Loucy (cell line): ENCODE data around the gene NRIP2.

Experiments used
- H2AFZ ChIP-seq: fragments of 200-600 bp; sonication (generic); 2 replicates; pipeline ENCODE4 v1.6.0; 2016; ENCODE audit warnings: antibody characterized with exemption, mild to moderate bottlenecking, low read length, moderate library complexity
- H3F3A ChIP-seq: fragments of 200-600 bp; 2 replicates; pipeline ENCODE4 v1.6.0; 2016; ENCODE audit warnings: antibody characterized with exemption, low read depth, mild to moderate bottlenecking
- H3K27me3 ChIP-seq: fragments of 200-600 bp; sonication (generic); 2 replicates; pipeline ENCODE4 v1.6.1; 2014; ENCODE audit warnings: low read length, mild to moderate bottlenecking; ENCODE audit not compliant: insufficient read depth, poor library complexity, severe bottlenecking
- H3K36me3 ChIP-seq: fragments of 200-600 bp; sonication (generic); 2 replicates; pipeline ENCODE4 v1.6.1; 2016; ENCODE audit warnings: low read length; ENCODE audit not compliant: insufficient read depth
- H3K4me1 ChIP-seq: fragments of 200-600 bp; sonication (generic); 2 replicates; pipeline ENCODE4 v1.5.1; 2014; ENCODE audit warnings: low read length, mild to moderate bottlenecking; ENCODE audit not compliant: insufficient read depth, poor library complexity, severe bottlenecking
- H3K4me2 ChIP-seq: fragments of 200-600 bp; sonication (generic); 2 replicates; pipeline ENCODE4 v1.6.0; 2014; ENCODE audit warnings: antibody characterized with exemption, low read length, low read depth, mild to moderate bottlenecking; ENCODE audit not compliant: poor library complexity, severe bottlenecking
- H3K4me3 ChIP-seq: fragments of 200-600 bp; sonication (generic); 2 replicates; pipeline ENCODE4 v1.5.1; 2014; ENCODE audit warnings: low read length, mild to moderate bottlenecking, mixed read lengths; ENCODE audit not compliant: poor library complexity, severe bottlenecking
- H3K79me2 ChIP-seq: fragments of 200-600 bp; sonication (generic); 2 replicates; pipeline ENCODE4 v1.6.1; 2014; ENCODE audit warnings: low read length; ENCODE audit not compliant: insufficient read depth
- H3K9ac ChIP-seq: fragments of 200-600 bp; sonication (generic); 2 replicates; pipeline ENCODE4 v1.6.0; 2014; ENCODE audit warnings: mild to moderate bottlenecking, low read depth, low read length, moderate library complexity; ENCODE audit not compliant: poor library complexity, severe bottlenecking
- H3K9me2 ChIP-seq: fragments of 200-600 bp; sonication (generic); replicated peaks from 2 replicates; pipeline ENCODE4 v1.6.1; 2016; ENCODE audit warnings: low read depth, low read length, mixed read lengths
- H3K9me3 ChIP-seq: fragments of 200-600 bp; sonication (generic); 2 replicates; pipeline ENCODE4 v1.6.1; 2014; ENCODE audit warnings: mild to moderate bottlenecking, antibody characterized with exemption, low read length, low read depth; ENCODE audit not compliant: insufficient read depth
- H4K20me1 ChIP-seq: fragments of 200-600 bp; sonication (generic); 2 replicates; pipeline ENCODE4 v1.6.0; 2014; ENCODE audit warnings: antibody characterized with exemption, low read length, mild to moderate bottlenecking; ENCODE audit not compliant: insufficient read depth, poor library complexity, severe bottlenecking
- CTCF ChIP-seq: fragments of 200-600 bp; sonication (generic); conservative IDR thresholded peaks from 2 replicates; pipeline ENCODE4 v1.5.1; 2014; ENCODE audit warnings: mild to moderate bottlenecking, antibody characterized with exemption, low read length
- EZH2phosphoT487 ChIP-seq: fragments of 200-600 bp; IDR thresholded peaks from 2 replicates; pipeline ENCODE4 v1.6.1; 2018; ENCODE audit warnings: antibody characterized with exemption, mild to moderate bottlenecking, moderate library complexity, borderline replicate concordance

NRIP2 gene

GRCh38 chr12:2834581-2835491 is at the start of gene NRIP2:
Gene NRIP2, minus strand, starts transcription at chr12:2835035. Its CDS starts 52 bp downstream, at chr12:2834983.
- Histone ChIP-seq H3K79me2 (no peaks in the 10 kb centered on the region), H3K4me2 (no peak within 1 kb of the TSS), H3K36me3 (no peaks in the 10 kb centered on the region), H4K20me1 (no peaks in the 10 kb centered on the region), H3K4me3 (no peak within 1 kb of the TSS), H3F3A (no peaks in the 10 kb centered on the region), H3K9me2 (no peaks in the 10 kb centered on the region), H3K4me1 (no peaks in the 10 kb centered on the region), H2AFZ (no peak within 1 kb of the TSS), H3K9ac (no peak within 1 kb of the TSS), H3K9me3 (no peaks in the 10 kb centered on the region), H3K27me3 (no peaks in the 10 kb centered on the region)
- TF ChIP-seq EZH2phosphoT487: no peak
- TF ChIP-seq CTCF: no peak

DNA sequence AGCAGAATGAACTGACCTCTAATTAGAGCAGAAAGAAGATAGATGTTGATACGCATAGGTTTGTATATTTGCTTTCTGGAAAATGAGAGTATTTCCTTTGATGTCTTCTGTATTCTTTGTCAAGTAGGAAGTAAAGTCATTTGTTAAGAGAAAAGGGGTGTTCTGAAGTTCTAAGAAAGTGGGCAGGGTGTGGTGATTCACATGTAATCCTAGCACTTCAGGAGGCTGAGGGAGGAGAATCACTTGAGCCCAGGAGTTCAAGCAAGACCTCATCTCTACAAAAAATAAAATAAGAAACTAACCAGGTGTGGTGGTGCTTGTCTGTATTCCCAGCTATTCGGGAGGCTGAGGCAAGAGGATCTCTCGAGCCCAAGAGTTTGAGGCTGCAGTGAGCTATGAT is 45.0 kb upstream of the NRIP2 start:
- Histone ChIP-seq H3K9me3 (no peaks in the 10 kb centered on the region), H3K4me3 (peak overlapping the region; percentile 35), H4K20me1 (peaks cover 5% of the 10 kb centered on the region), H3K9me2 (no peaks in the 10 kb centered on the region), H3K36me3 (no peaks in the 10 kb centered on the region), H3K27me3 (no peaks in the 10 kb centered on the region), H3K9ac (peak overlapping the region; percentile 55), H3K79me2 (peaks cover 80% of the 10 kb centered on the region), H3F3A (no peaks in the 10 kb centered on the region), H3K4me1 (peaks cover 24% of the 10 kb centered on the region), H3K4me2 (peak overlapping the region; percentile 77), H2AFZ (no peak overlapping the region)
- no peak for TF ChIP-seq CTCF
- TF ChIP-seq EZH2phosphoT487: no peak

DNA sequence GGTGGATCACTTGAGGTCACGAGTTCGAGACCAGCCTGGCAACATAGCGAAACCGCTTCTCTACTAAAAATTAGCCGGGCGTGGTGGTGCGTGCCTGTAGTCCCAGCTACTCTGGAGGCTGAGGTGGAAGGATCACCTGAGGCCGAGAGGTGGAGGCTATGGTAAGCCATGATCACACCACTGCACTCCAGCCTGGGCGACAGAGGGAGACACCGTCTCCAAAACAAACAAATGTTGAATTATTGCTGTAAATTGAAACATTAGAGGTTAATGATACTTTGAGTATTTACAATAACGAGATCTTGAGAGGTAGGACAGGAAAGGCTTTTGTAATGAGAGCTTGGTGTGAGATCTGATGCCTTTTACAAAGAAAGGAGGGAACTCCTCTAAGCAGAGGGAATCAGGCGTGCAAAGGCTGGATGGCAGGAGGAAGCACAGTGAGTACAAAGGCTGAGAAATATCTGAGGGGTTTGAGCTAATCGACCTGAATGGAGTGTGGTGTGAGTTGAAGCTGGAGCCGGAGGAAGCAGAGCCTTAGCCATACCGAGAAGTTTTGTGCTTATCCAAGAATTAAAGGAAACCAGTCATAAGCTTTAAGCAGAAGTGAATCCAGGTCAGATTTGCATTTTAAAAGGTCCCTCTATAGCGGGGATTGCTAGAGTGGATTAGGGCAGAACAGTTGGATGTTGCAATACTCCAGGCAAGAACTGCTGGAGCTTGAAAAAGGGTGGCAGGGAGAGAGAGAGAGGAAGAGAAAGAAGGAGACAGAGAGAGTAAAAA is 43.3 kb upstream of the NRIP2 start:
- Histone ChIP-seq H3K9me3 (no peaks in the 10 kb centered on the region), H3K4me2 (peak overlapping the region; percentile 77), H2AFZ (no peak overlapping the region), H3K4me1 (peaks cover 35% of the 10 kb centered on the region), H3K27me3 (no peaks in the 10 kb centered on the region), H3K4me3 (peak overlapping the region; percentile 91), H3F3A (no peaks in the 10 kb centered on the region), H3K9me2 (no peaks in the 10 kb centered on the region), H3K9ac (peak overlapping the region; percentile 92), H4K20me1 (peaks cover 14% of the 10 kb centered on the region), H3K79me2 (peaks cover 97% of the 10 kb centered on the region), H3K36me3 (peaks cover 8% of the 10 kb centered on the region; the same call in 1 of the 2 replicates)
- TF ChIP-seq EZH2phosphoT487 (no peak), CTCF (no peak)
